ENCODE measurements around the gene MED9.

- TF ChIP-seq POLR2A (IDR thresholded peaks at IDR 0.05; ENCODE audit: low read depth, low read length) (no peak), ZNF24 (IDR thresholded peaks at IDR 0.05) (no peak), SPI1 (IDR thresholded peaks at IDR 0.05; ENCODE audit: borderline replicate concordance, insufficient read depth, low read depth, low read length) (no peak), E2F4 (IDR thresholded peaks at IDR 0.05; ENCODE audit: low read depth, low read length) (no peak), CREB1 (IDR thresholded peaks at IDR 0.05; ENCODE audit: low read depth) (no peak), CTCF (IDR thresholded peaks at IDR 0.05 in 2 of 3, conservative IDR thresholded peaks at IDR 0.05 in 1 of 3; ENCODE audit: control insufficient read depth in 2 of 3, extremely low read depth in 1 of 3, insufficient read depth in 1 of 3, low read depth in 3 of 3, low read length in 3 of 3) (no peak), RCOR1 (conservative IDR thresholded peaks at IDR 0.05; ENCODE audit: low read depth, low read length) (no peak), EP300 (IDR thresholded peaks at IDR 0.05; ENCODE audit: borderline replicate concordance in 1 of 2, control insufficient read depth in 1 of 2, low read depth in 2 of 2, low read length in 2 of 2) (no peak), EZH2 (IDR thresholded peaks at IDR 0.05; ENCODE audit: borderline replicate concordance, control insufficient read depth, low read depth, low read length) (no peak), USF2 (IDR thresholded peaks at IDR 0.05; ENCODE audit: borderline replicate concordance, low read depth, low read length) (no peak), POLR2AphosphoS2 (IDR thresholded peaks at IDR 0.05; ENCODE audit: low read depth, low read length) (no peak), SREBF2 (IDR thresholded peaks at IDR 0.05; ENCODE audit: low read length) (no peak), BRCA1 (IDR thresholded peaks at IDR 0.05; ENCODE audit: low read depth, low read length) (no peak)
Observed at GRCh38 chr17:17448076-17448475, 28.7 kb upstream of the MED9 start.
